LNCaP clone FGC (cell line): ENCODE measurements around the gene HOXD11.

ENCODE experiments used
- DNase-seq: peaks from one replicate; pipeline ENCODE4 v3.0.0-alpha.2; 2011; ENCODE audit warnings: low read depth
- H3K4me3 ChIP-seq: 2 replicates; pipeline ENCODE4 v1.5.1; 2011; ENCODE audit warnings: mild to moderate bottlenecking, low read depth, low read length, control low read depth
- CTCF ChIP-seq: IDR thresholded peaks from 2 replicates; pipeline ENCODE4 v1.5.1; 2012; ENCODE audit warnings: mild to moderate bottlenecking; ENCODE audit not compliant: control insufficient read depth, insufficient read depth; ENCODE audit errors: extremely low read depth

Gene HOXD11

GRCh38 chr2:176156301-176156806 is 49.3 kb downstream of the HOXD11 start:
- no peak for TF ChIP-seq CTCF
- no peak overlapping the region for H3K4me3 ChIP-seq
- no peak for DNase-seq

- no peak within 1 kb of the TSS for H3K4me3 ChIP-seq
- TF ChIP-seq CTCF = no peak
- DNase-seq = no peak
Measured at GRCh38 chr2:176156807-176157498, 49.9 kb downstream of the HOXD11 start, which contains the start of gene HOXD3. Gene HOXD3 (plus strand): TSS chr2:176157307. CDS start chr2:176169115, 11,808 bp downstream.

GRCh38 chr2:176157499-176158185 is 50.6 kb downstream of the HOXD11 start:
- TF ChIP-seq CTCF = no peak
- no peak overlapping the region for H3K4me3 ChIP-seq
- no peak for DNase-seq

- no peak for DNase-seq
- no peak overlapping the region for H3K4me3 ChIP-seq
- TF ChIP-seq CTCF = no peak
Measured at GRCh38 chr2:176158186-176158591, 51.1 kb downstream of the HOXD11 start.

GRCh38 chr2:176158855-176159662 is 52.0 kb downstream of the HOXD11 start:
- no peak for DNase-seq
- TF ChIP-seq CTCF = no peak
- H3K4me3 ChIP-seq = no peak overlapping the region
